Measurements from ENCODE around the gene GPRIN2.

The GPRIN2 gene

DNA sequence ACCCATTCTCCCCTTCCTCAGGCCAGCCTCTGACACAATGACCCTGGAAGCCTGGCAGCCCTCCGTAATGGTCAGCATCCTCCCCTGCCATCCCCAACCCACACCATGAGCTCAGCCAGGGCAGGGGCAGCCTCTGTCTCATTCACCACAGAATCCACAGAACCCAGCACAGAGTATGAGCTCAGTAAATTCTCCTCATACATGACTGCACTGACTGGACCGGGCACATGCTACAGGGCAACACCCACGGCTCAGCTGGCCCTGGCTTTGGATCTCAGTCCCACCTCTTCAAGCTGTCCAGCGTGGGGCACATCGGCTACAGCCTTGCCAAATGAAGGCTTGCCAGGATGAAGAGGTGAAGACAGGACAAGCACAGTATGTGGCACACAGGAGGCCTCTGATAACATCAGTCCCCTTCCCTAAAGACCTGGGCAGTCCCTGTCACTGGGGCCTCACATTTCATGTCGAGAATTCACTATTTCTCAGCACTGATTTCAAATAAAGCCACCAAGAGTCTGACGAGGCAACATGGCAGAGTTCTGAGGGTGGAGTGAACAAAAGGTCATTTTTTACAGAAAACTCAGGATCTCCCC, 7.9 kb downstream of the GPRIN2 start:
- no peak for DNase-seq (ENCODE audit: low spot score)

DNA sequence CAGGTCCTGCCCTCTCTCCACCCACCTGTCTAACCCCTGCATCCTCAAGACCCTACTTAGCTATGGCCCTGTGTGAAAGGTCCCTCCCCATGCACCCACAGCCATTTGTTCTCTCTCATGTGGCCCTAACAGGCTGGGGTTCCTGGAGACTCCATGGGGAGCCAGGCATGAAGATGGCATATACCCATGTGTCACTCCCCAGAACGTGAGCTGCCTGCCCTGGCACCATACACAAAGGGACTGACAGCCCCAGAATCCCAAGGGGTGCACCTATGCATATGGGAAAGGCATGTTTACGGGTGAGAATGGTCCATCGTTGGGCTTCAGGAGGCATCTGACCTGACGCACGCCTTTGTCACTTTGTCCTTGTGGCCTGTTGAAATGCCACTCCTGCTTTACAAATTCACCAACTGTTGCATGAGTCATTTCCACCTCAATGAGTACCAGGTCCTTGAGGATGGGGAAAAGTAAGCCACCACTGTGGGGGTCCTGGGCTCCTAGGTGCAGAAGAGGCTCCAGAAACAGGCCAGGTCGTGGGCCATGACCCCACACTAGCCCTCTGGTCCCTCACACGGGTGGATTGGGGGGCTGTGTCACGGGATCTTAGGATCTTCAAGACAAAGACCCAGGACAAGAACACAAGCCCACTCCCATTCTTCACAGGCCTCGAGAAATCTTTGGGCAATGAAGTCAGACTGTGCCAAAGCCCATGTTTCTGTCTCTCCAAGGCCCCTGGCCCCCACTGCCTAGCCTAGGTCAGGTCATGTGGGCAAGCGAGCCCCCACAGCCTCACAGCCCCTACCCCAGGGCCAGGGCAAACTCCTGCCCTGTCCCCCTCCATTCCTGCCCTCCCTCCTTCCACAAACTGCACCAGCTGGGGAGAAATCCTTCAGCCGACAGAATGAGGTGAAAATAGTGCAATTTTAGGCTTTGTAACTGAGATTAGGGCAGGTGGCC, 8.6 kb downstream of the GPRIN2 start:
- DNase-seq (ENCODE audit: low spot score), result no peak

DNA sequence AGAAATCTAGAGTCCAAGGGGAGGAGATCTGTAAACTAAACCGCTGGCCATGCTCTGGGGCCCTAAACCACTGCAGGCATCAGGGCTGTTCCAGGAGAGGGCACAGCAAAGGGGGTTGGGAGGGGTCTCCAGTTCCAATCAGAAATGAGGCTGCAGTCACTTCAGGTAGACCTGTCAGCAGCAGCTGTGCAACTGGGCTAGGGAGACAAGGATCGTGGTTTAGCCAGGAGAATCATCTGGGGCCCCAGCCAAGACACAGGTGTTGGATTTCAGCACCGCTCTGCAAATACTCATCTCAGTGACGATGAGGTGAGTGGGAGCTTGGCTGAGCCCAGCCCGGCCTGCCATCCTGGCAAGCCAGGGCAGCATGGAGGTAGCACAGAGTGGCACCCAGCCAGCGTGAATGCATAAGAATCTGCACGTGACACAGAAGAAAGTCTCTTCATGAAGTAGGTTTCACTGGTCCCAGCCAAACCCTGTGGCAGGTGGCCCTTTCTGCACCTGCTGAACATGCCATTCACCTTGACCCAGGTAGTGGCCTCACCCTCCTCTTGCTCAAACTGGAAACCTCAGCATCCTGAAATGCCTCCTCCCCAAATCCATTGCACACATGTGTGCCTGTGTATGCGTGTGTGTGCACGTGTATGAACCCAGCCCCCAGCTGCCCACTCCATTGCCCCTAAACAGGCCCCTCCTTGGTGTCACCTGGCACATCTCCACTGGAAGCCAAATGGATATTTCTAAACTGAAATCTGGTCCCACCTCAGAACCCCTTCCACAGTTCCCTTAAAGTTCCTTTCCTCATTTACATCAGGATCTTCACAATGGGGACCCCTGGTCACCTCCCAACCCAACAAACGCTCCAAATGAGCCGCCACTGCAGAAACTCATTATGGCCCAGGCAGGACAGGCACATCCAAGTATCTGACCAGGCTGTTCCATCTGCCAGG, 9.6 kb downstream of the GPRIN2 start:
- DNase-seq (ENCODE audit: low spot score), result no peak

DNA sequence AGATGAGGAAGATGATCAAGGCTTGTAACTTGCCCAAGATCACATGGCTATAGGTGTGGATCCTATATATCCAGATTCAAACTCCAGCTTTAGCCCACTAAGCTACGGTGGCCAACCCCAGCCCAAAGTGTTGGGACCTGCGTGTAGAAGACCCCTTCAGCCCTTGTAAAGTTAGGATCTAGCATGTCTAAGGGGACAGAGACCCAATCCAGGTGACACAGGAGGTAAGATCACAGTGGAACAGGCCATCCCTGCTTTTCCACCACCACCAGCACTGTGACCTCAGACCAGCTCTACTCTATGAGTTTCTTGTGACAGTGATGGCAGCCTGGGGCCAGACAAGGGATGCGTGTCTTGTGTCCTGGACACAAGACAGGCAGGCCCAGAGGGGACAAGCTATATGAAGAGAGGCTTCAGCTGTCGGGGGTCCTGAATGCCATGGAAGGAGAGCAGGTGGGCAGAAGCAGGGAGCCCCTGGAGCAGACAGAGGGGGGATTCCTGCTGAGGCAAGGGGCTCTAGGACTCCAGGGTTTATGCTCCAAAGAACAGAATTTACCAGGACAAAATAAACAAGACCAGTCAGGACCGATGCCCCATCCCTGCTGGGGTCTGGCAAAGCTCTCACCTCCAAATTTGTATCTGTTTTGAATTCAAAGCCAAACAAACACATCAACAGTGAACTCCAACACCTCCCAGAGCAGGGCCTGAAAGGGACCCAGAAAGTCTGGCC, 10.4 kb downstream of the GPRIN2 start:
- no peak for DNase-seq (ENCODE audit: low spot score)

DNA sequence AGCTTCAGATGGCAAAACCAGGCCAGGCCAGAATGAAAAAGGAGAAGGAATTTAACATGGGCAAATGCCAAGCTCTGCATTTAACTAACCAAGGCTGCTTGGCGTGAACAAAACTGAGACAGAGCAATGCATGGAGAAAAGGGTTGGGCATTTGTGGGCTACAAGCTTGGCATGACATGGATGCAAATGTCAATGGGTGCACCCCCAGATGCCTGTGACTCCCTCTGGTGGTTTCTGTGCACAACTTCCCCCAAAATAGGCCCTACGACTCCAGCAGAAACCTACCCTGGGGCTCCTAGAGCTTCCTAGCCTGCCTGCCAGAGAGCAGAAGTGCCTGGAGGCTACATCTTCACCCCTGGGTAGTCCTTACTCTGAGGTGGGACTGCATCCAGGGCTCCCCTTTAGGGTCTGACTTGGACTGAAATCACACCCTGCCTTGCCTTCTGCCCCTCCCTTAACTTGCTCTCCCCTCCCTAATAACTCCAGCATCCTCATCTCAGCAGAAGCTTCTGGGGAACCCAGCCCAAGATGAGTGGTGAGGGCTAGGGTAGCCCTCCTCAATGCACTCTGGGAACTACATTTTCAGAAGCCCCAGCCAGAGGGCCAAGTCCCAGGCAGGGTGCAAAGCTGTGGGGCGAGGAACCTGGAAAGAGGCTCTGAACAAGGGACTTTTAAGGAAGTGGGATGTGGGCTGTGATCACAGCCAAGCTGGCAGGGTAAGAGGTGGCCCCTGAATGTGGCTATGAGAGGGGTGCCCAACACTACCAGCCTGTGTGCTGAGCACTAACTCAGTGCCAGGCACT, 11.3 kb downstream of the GPRIN2 start:
- DNase-seq (ENCODE audit: low spot score), result no peak

DNA sequence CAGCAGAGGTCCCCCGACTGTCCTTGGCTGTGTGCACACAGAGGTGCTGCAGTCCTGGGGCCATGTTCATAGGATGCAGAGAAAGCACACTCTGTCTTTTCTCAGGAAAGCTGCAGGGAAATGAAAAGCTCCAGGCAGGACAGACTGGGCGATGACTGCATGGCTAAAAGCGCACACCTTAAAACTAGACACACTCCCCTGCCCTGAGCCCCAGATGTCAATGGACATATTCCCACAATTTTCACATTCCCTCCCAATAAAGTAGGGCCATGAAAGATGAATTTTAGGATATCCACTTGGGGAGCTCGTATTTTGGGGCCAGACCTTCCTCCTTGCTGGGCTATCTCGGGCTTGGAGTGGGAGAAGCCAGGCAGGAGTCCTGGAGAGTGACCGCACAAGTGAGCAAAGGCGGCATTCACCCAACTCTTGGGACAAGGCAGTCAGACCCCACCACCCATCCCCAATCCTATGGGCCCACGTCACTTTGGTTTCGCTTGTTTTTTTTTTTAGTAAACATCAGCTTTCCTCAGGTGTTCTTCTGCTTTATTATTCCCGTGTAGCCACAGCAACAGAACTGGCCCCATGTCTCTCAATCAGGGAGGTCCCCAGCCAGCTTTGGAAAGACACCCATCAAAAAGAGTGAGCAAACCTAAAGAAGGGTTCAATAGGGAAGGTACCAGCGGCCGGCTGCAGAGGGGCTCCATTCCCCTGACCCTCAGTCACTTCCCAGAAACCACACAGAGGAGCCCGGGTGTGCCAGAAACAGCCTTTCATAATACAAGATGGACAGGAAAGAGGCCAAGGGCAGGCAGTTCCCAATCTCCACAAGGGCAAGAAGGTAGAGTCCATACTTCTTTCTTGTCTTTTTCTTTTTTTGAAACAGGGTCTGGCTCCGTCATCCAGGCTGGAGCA, 12.7 kb downstream of the GPRIN2 start:
- no peak for DNase-seq (ENCODE audit: low spot score)

DNA sequence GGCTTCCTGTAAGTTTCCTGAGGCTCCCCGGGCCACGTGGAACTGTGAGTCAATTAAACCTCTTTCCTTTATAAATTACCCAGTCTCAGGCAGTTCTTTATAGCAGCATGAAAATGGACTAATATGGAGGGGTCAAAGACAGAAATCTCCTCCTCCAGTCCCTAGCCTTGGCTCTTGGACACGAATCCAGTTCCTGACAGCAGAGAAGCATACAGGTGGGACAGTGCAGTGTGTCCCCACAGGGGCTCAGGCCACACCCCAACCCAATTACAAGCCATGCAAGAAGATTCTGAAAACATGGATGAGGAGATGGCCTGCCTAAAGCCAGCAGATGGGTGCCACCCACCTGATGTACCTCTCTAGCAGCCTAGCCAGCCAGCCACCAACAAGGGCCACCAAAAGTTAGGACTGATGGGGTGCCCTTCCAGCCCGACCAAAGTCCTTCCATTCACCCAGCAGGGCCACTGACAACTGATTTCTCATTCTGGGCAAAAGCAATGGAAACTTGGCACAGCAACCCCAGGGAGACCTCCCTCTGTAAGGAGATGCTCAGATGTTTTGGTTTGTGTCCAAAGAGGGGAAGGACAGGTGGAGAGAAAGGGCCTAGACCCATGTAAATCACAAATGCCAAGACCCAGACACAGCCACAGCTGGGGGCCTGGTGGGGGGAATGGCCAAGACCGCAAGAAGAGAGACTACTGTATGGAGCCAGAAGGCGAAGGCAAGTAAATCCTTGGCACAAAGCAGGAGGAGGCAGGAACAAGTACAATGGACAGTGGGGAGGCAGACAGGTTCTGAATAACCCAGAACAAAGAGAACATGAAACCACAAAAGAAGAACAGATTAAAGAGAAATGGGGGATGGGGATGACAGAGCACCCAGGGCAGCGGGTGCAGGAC, 13.6 kb downstream of the GPRIN2 start:
- no peak for DNase-seq (ENCODE audit: low spot score)

DNA sequence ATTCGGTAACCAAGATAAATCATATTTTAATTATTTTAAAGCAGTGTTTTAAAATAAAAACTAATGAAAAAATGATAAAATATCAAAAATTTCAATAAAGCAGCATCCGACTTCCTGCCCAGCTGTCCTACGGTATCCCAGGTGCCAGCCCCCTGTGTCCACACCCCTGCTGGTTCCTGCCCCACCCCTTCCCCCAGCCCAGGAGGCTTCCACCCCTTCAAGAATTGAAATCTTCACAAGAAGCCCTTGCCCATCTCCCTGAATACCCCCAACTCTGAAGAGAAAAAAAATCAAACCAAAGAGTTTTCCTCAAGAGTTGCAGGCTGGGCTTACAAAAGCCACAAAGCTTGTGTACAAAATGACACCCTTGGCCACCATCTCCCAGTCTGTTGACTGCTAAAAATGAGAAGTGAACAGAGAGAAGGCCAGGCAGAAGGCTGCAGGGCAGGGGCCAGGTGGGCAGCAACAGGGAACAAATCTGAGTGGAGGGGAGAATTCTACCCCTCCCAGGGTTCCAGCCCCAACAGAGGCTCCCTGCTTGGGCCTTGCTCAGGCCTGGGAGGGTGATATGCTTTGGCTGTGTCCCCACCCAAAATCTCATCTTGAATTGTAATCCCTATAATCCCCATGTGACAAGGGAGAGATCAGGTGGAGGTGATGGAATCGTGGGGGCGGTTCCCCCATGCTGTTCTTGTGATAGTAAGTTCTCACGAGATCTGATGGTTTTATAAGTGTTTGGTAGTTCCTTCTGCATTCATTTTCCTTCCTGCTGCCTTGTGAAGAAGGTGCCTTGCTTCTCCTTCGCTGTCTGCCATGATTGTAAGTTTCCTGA, 14.5 kb downstream of the GPRIN2 start:
- DNase-seq (ENCODE audit: low spot score), result no peak

DNA sequence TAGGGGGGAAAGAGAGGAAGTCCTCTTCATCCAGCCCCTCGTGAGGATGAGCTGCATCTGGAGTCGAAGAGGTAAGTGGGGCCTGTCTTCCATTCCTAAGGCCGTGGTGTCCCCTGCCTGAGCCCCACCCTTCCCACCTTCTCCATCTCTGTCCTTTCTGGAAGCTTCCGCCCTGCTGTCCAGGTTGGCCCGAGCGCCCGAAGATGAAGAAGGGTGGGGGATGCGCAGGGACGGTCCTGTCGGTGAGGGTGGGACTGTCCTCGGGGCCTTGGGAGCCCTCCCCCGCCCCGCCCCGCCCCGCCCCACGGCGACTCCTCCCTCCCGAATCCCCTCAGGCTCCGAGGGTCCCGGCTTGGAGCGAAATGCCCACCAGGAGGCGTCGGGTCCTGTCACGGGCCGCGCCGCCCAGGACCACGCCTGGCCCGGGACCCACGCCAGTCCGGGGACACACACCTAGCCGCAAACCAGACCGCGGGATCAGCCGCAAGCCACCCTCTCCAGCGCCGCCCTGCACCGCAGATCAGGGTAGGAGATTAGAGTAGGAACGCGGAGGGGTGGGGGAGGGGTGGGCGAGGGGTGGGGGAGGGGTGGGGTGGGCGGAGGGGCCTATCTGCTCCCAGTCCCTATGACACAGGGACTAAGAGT, 15.3 kb downstream of the GPRIN2 start:
- DNase-seq (ENCODE audit: low spot score), result no peak

DNA sequence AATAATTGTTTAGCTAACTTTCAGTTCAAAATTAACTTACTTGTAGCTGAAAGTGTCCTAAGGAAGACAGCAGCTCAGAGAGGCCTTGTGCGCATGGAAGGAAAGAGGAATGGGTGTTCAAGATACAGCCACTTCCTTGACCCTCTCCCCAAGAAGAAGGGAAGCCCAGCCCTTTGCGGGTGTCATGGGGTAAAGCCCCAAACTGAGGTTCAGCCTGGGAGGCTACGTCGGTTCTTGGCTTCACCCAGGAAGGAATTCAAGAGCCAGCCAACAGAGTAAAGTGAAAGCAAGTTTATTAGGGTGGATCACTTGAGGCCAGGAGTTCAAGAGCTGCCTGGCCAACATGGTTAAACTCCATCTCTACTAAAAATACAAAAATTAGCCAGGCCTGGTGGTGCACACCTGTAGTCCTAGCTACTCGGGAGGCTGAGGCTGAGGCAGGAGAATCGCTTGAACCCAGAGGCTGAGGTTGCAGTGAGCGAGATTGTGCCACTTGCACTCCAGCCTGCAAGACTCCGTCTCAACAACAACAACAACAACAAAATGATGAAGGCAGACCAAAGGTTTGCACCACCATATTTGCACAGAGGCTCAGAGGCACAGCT, 15.9 kb downstream of the GPRIN2 start:
- no peak for DNase-seq (ENCODE audit: low spot score)

DNA sequence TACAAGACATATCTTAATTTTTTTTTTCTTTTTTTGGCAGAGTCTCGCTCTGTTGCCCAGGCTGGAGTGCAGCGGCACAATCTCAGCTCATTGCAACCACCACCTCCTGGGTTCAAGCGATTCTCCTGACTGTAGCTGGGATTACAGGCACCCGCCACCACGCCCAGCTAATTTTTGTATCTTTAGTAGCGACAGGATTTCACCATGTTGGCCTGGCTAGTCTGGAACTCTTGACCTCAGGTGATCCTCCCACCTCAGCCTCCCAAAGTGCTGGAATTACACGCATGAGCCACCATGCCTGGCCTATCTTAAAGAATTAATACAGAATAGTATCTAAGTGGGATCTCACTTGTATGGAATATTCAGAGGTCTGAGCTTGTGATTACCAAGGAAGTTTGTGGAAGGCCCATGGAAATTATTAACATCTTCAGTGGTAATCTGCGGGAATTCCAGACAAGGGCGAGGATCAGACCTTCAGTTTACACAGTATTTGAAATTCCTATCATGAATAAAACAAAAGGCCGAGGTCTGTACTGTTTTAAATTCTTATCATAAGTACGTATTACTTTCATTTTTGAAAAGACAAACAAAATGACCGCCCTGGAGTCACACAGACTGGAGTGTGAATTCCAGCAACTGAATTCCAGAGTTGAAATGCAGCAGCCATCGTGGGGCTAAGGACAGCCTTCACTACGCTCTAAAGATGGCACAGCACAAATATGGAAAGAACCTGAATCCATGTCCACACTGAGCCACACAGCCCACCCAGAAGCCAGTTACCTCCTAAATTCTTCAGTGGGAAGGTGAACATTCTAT, 16.7 kb downstream of the GPRIN2 start:
- DNase-seq (ENCODE audit: low spot score), result no peak

DNA sequence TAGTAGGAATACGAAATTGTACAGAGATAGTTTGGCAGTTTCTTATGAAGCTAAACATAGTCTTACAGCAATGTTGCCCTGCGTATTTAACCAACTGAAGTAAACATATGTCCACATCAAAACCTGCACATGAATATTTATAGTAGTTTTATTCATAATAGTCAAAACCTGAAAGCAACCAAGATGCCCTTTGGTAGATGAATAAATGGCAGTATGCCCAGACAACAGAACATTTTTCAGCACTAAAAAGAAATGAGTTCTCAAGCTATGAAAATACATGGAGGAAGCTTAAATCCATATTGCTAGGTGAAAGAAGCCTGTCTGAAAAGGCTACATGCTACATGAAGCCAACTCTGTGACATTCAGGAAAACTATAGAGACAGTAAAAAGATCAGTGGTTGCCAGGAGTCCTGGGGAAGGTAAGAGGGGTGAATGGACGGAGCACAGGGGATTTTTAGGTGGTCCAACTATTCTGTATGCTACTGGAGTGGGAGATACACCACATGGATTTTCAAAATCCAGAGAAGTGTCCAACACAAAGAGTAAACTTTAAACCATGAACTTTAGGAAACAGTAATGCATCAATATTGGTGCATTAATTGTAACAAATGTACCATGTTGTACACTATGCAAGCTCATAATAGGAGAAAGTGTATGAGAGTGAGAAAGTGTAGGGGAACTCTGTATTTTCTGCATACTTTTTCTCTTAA, 17.6 kb downstream of the GPRIN2 start:
- DNase-seq (ENCODE audit: low spot score), result no peak

DNA sequence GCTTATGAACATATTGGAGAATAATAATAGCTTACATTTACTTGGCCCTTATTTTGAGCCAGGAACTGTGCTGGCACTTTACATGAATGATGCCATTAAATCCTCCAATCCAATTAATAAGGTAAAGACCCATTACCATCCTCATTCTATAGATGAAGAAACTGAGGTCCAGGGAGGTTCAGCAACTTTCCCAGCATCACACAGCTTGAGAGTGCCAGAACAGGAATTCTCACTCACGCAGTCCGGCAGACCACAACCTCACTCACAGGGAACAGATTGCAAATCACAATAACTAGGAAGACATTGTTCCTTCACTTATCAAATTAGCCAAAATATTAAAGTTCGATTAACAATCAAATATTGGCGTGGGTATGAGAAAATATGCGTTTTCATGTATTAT, 18.3 kb downstream of the GPRIN2 start:
- no peak for DNase-seq (ENCODE audit: low spot score)

DNA sequence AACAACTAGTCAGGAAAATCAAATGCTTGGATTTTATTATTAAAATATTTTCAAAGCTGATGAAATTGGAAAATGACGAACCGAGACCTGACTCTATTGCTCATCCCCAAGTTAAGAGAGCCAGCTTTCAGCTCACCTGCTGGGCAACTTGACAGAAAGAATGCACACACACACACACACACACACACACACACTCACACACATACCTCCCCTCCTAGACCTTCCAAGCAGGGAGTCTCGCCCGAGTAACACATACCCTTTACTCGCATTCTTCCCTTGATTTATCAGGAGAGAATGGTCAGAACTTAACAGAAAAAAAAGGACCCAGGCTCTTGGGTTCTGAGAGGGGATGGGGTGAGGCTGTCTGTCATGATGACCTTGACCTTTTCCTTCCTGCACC, 19.1 kb downstream of the GPRIN2 start:
- no peak for DNase-seq (ENCODE audit: low spot score)

DNA sequence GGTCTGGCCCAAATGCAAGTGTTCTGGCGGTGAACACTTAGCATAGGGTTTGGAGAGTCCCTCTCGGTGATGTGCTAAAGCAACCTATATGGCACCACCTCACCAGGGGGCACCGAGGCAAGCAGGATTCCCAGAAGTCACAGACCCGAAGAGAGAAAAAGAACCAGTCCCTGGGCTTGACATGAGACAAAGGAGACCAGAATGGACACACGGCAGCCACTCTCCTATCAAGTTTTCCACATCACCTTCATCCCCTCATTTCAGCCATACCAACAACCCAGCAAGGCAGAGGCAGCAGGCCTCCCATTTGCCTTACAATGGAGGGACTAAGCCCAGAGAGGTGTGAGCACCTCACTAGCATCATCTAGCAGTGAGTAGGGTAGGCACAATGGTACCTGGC, 19.7 kb downstream of the GPRIN2 start:
- DNase-seq (ENCODE audit: low spot score), result no peak
